HAP-1 (cell line): Measurements from ENCODE around the gene HMGA1.

Experiments used
- DNase-seq, 2 experiments: peaks; one replicate each; pipeline ENCODE4 v3.0.0-alpha.2; 2016 to 2020; ENCODE audit warnings: low spot score in 2 of 2
- H3K27me3 ChIP-seq: fragments of 250-450 bp; sonication (Bioruptor Pico); 2 replicates; pipeline ENCODE4 v1.5.1; 2020; ENCODE audit warnings: low read depth, mild to moderate bottlenecking, moderate library complexity
- H3K36me3 ChIP-seq: fragments of 250-450 bp; sonication (Bioruptor Pico); replicated peaks from 2 replicates; pipeline ENCODE4 v1.5.1; 2020; ENCODE audit warnings: mild to moderate bottlenecking
- H3K4me1 ChIP-seq: fragments of 250-450 bp; sonication (Bioruptor Pico); 2 replicates; pipeline ENCODE4 v1.5.1; 2020; ENCODE audit warnings: mild to moderate bottlenecking
- H3K4me3 ChIP-seq: fragments of 250-450 bp; sonication (Bioruptor Pico); 2 replicates; pipeline ENCODE4 v1.5.1; 2020; ENCODE audit warnings: mild to moderate bottlenecking, moderate library complexity
- H3K9me3 ChIP-seq: fragments of 250-450 bp; sonication (Bioruptor Pico); 2 replicates; pipeline ENCODE4 v1.5.1; 2020; ENCODE audit warnings: mild to moderate bottlenecking, moderate library complexity
- in situ Hi-C: fragments of 300-500 bp; cut with MboI; formaldehyde crosslinking; loops from 3 replicates; pipeline ENCODE4 v1.14.3; 2020; ENCODE audit warnings: low sequenced_read_pairs, inconsistent platforms, mixed read lengths

Gene HMGA1

DNA sequence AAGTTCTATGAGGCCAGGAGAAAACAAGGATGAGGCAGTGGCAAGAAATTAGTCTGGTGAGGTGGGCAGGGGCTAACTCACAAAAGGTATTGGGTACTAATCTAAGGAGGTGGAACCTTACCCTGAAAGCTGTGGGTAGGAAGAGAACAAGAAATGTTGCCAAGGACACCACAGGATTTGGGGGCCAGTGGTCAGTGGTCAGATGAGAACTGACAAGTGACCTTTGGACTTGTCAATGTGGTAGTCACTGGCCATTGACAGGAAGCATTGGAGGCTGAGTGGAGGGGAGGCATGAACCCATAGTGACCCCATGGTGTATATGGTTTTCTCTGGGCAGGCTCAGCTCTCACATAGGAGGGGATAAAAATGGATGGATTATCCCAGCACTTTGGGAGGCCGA lies 37.5 kb downstream of the HMGA1 start:
- H3K36me3 ChIP-seq: no peaks in the 10 kb centered on the region
- H3K4me1 ChIP-seq: no peaks in the 10 kb centered on the region
- no peak overlapping the region for H3K4me3 ChIP-seq
- no peaks in the 10 kb centered on the region for H3K9me3 ChIP-seq
- no peaks in the 10 kb centered on the region for H3K27me3 ChIP-seq
- in situ Hi-C loops: no loop called here
- no peak for DNase-seq

DNA sequence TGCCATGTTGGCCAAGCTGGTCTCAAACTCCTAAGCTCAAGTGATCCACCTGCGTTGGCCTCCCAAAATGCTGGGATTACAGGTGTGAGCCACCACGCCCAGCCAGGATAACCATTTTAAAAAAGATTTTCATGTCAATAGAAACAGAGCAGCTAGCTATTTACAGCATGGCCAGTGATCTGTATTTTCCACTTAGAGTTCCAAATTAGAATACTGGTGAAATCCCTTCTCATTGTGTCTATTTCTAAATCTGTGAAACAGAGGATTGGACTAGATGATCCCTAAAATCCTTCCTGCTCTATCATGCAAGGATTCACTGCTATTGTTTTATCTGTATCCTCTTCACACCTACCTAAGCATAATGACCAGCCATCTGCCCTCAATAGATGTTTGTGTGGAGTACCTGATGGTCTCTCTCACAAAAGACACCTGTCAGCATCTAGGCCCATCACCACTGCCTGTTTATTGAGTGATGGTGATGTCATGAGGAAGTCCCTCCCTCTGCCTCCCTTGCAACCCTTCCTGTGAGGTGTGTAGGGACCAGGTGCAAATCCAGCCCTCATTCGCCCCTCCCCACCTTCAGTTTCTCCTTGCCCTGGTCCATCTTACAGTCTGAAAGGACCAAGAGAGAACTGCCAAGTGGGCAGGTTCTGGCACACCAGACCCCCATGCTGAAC lies 38.6 kb downstream of the HMGA1 start:
- H3K4me3 ChIP-seq: no peak overlapping the region
- in situ Hi-C loops: no loop called here
- H3K36me3 ChIP-seq: no peaks in the 10 kb centered on the region
- H3K9me3 ChIP-seq: no peaks in the 10 kb centered on the region
- no peaks in the 10 kb centered on the region for H3K4me1 ChIP-seq
- H3K27me3 ChIP-seq: no peaks in the 10 kb centered on the region
- no peak for DNase-seq

- no peak for DNase-seq
- H3K27me3 ChIP-seq: no peaks in the 10 kb centered on the region
- in situ Hi-C loops: no loop called here
- no peaks in the 10 kb centered on the region for H3K9me3 ChIP-seq
- no peaks in the 10 kb centered on the region for H3K4me1 ChIP-seq
- no peaks in the 10 kb centered on the region for H3K36me3 ChIP-seq
- no peak overlapping the region for H3K4me3 ChIP-seq
Measured at GRCh38 chr6:34276191-34276590, 39.5 kb downstream of the HMGA1 start.

- Histone ChIP-seq H3K27me3 (no peaks in the 10 kb centered on the region), H3K4me1 (no peaks in the 10 kb centered on the region), H3K4me3 (no peak overlapping the region), H3K9me3 (no peaks in the 10 kb centered on the region), H3K36me3 (no peaks in the 10 kb centered on the region)
- in situ Hi-C loops: no loop called here
- no peak for DNase-seq
Measured at GRCh38 chr6:34276881-34277762, 40.4 kb downstream of the HMGA1 start.

DNA sequence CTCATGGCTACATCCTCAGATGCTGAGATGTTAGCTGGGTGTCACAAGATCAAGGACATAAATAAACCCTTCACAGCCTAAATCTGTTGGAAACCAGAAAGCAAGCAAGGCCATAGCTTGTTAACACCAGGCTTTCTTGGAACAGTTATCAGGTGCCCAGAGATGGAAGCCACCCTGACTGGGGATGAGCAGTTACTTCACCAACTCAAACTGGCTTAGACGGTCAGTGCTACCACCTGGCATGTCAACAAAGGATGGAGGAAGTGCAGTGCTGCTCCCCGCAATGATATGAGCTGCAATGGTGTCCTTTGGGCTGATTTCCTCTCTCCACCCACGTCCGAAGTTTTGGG lies 41.1 kb downstream of the HMGA1 start:
- in situ Hi-C loops: no loop called here
- Histone ChIP-seq H3K27me3 (no peaks in the 10 kb centered on the region), H3K4me1 (no peaks in the 10 kb centered on the region), H3K9me3 (no peaks in the 10 kb centered on the region), H3K36me3 (no peaks in the 10 kb centered on the region; the same call in 1 of the 2 replicates), H3K4me3 (no peak overlapping the region)
- no peak for DNase-seq

DNA sequence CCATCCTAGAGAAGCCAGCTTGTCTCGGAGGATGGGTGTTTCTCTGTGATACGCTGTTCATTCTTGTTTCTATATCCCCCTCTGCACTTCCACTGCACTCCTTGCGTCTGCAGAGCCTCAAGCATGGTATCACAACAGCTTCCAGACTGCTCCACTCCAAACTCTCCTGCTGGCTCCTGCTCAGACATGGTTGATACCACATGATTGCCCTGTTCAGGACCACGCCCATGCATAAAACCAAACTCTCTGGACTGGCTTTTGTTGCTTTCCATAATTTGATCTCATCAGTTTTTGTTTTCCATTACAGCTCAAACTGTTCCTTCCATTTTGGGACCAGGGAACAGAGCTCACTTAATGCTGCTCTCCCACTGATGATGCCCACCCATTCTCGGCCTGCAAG lies 42.2 kb downstream of the HMGA1 start:
- DNase-seq: no peak
- in situ Hi-C loops: no loop called here
- no peaks in the 10 kb centered on the region for H3K9me3 ChIP-seq
- H3K36me3 ChIP-seq: peaks cover 2% of the 10 kb centered on the region
- H3K4me1 ChIP-seq: no peaks in the 10 kb centered on the region
- no peak overlapping the region for H3K4me3 ChIP-seq
- no peaks in the 10 kb centered on the region for H3K27me3 ChIP-seq

GRCh38 chr6:34280216-34280615 lies 43.5 kb downstream of the HMGA1 start:
- no peaks in the 10 kb centered on the region for H3K27me3 ChIP-seq
- no peak overlapping the region for H3K4me3 ChIP-seq
- in situ Hi-C loops: no loop called here
- no peaks in the 10 kb centered on the region for H3K9me3 ChIP-seq
- no peaks in the 10 kb centered on the region for H3K4me1 ChIP-seq
- DNase-seq: no peak
- peaks cover 10% of the 10 kb centered on the region for H3K36me3 ChIP-seq

- no peaks in the 10 kb centered on the region for H3K27me3 ChIP-seq
- no peaks in the 10 kb centered on the region for H3K9me3 ChIP-seq
- no peak overlapping the region for H3K4me3 ChIP-seq
- in situ Hi-C loops: no loop called here
- no peak for DNase-seq
- peaks cover 10% of the 10 kb centered on the region for H3K36me3 ChIP-seq
- H3K4me1 ChIP-seq: no peaks in the 10 kb centered on the region
Measured at GRCh38 chr6:34281702-34282334, 45.1 kb downstream of the HMGA1 start.

DNA sequence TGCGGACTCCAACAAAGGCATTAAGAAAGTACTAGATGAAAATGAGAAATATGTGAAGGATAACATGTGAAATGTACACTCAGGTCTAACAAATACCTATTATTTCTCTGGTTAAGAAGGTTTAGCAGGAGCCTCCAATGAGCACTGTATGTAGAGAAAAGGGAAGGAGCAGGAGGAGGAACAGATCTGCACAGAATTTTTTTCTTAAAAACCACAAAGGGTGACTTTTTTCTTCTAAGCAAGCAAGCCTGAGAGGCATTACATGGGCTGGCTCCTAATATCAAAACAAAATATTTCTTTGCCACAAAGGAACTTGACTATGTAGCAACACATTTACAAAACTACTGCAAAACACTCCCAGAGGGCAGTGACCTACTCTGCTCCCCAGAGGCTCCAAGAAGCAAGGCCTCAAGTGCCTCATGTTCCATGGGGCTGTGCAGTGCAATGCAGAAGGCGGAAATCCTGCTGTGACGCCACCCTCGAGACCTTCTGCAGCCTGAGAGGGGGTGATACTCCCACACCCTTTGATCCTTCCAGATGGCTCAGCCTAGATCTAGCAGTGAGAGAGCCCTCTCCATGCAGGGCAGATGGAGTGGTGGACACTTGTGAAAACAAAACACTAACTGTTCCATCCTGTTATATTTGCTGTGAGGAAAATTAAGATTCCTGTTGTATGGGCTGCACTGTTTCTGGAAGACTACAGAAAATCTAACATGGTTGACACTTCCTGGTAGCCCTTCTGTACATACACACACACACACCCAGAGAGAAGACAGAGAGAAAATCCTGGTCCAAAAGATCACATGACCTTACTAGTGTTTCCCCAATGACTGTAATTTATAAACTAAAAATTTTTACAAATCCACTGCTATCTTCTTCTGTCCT lies 48.1 kb downstream of the HMGA1 start:
- Histone ChIP-seq H3K4me1 (no peaks in the 10 kb centered on the region), H3K9me3 (no peaks in the 10 kb centered on the region), H3K36me3 (peaks cover 22% of the 10 kb centered on the region), H3K27me3 (no peaks in the 10 kb centered on the region), H3K4me3 (no peak overlapping the region)
- in situ Hi-C loops: no loop called here
- no peak for DNase-seq

- Histone ChIP-seq H3K36me3 (peaks cover 22% of the 10 kb centered on the region), H3K27me3 (no peaks in the 10 kb centered on the region), H3K4me1 (no peaks in the 10 kb centered on the region), H3K9me3 (no peaks in the 10 kb centered on the region), H3K4me3 (no peak overlapping the region)
- DNase-seq: no peak
- in situ Hi-C loops: no loop called here
Measured at GRCh38 chr6:34285448-34286164, 48.9 kb downstream of the HMGA1 start.

DNA sequence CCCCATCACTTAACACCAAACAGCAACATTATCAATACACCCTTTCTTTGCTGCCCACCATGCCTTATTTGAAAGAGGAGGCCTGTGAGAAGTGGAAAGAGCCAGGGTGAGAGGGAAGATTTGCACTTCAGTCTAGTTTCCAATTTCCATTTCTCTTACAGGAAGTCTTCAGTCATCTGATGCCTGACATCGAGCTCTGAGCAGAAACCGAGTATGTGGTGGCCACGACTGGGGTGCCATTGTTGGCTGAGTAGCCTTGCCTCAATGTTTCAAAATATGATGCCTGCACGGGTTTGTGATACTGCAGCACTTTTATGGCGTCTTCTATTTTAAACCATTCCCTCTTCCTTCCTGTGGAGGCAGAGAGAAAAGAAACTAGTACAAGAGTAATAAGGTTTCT lies 51.9 kb downstream of the HMGA1 start:
- no peak overlapping the region for H3K4me3 ChIP-seq
- peaks cover 41% of the 10 kb centered on the region for H3K36me3 ChIP-seq
- in situ Hi-C loops: no loop called here
- H3K9me3 ChIP-seq: no peaks in the 10 kb centered on the region
- no peaks in the 10 kb centered on the region for H3K4me1 ChIP-seq
- no peak for DNase-seq
- no peaks in the 10 kb centered on the region for H3K27me3 ChIP-seq

- H3K36me3 ChIP-seq: peaks cover 37% of the 10 kb centered on the region
- H3K27me3 ChIP-seq: no peaks in the 10 kb centered on the region
- no peak for DNase-seq
- in situ Hi-C loops: no loop called here
- H3K4me3 ChIP-seq: no peak overlapping the region
- H3K4me1 ChIP-seq: no peaks in the 10 kb centered on the region
- H3K9me3 ChIP-seq: no peaks in the 10 kb centered on the region
Measured at GRCh38 chr6:34289137-34289536, 52.5 kb downstream of the HMGA1 start.

DNA sequence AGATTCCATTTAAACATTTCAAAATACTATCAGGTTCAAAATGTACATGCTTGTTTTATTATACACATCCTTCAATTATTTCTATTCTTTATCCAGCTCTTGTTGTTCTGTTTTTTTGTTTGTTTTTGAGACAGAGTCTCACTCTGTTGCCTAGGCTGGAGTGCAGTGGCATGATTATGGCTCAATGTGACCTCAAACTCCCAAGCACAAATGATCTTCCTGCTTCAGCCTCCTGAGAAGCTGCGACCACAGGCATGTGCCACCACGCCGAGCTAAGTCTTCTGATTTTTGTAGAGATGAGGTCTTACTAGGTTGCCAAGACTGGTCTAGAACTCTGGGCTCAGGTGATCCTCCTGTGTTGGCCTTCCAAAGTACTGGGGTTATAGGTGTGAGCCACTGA lies 56.3 kb downstream of the HMGA1 start:
- no peak for DNase-seq
- in situ Hi-C loops: no loop called here
- Histone ChIP-seq H3K4me1 (no peaks in the 10 kb centered on the region), H3K27me3 (no peaks in the 10 kb centered on the region), H3K9me3 (no peaks in the 10 kb centered on the region), H3K4me3 (no peak overlapping the region), H3K36me3 (peaks cover 25% of the 10 kb centered on the region)
